HUES48 (cell line): Measurements from ENCODE around the gene RIMS4.

Experiments used
- H3K27ac ChIP-seq: one replicate; pipeline ENCODE4 v1.7.0; 2013; ENCODE audit warnings: low read depth, low read length, inconsistent platforms
- H3K27me3 ChIP-seq: 2 replicates; pipeline ENCODE4 v1.6.1; 2013; ENCODE audit warnings: mild to moderate bottlenecking, low read length; ENCODE audit not compliant: control insufficient read depth, insufficient read depth
- H3K36me3 ChIP-seq: 2 replicates; pipeline ENCODE4 v1.6.1; 2013; ENCODE audit warnings: low read length; ENCODE audit not compliant: control insufficient read depth, insufficient read depth
- H3K4me1 ChIP-seq: 2 replicates; pipeline ENCODE4 v1.6.1; 2013; ENCODE audit warnings: mild to moderate bottlenecking, low read length; ENCODE audit not compliant: control insufficient read depth, insufficient read depth
- H3K4me3 ChIP-seq: 2 replicates; pipeline ENCODE4 v1.5.1; 2013; ENCODE audit warnings: mild to moderate bottlenecking, low read depth, low read length
- H3K9ac ChIP-seq: 2 replicates; pipeline ENCODE4 v1.6.1; 2013; ENCODE audit warnings: mild to moderate bottlenecking, low read depth, low read length, moderate library complexity
- H3K9me3 ChIP-seq: 2 replicates; pipeline ENCODE4 v1.6.1; 2013; ENCODE audit warnings: low read length; ENCODE audit not compliant: control insufficient read depth, insufficient read depth

RIMS4 gene

GRCh38 chr20:44762466-44763140 is 47.7 kb downstream of the RIMS4 start:
- Histone ChIP-seq H3K27me3 (no peaks in the 10 kb centered on the region), H3K9me3 (no peaks in the 10 kb centered on the region), H3K4me3 (no peak overlapping the region), H3K27ac (no peak overlapping the region), H3K4me1 (no peaks in the 10 kb centered on the region; the same call in 1 of the 2 replicates), H3K9ac (no peak overlapping the region), H3K36me3 (no peaks in the 10 kb centered on the region)

- Histone ChIP-seq H3K27ac (no peak overlapping the region), H3K27me3 (no peaks in the 10 kb centered on the region), H3K9ac (no peak overlapping the region), H3K4me3 (no peak overlapping the region), H3K9me3 (no peaks in the 10 kb centered on the region), H3K36me3 (peaks cover 6% of the 10 kb centered on the region), H3K4me1 (no peaks in the 10 kb centered on the region; the same call in 1 of the 2 replicates)
These were observed 48.9 kb downstream of the RIMS4 start for GRCh38 chr20:44761423-44761822.

GRCh38 chr20:44759595-44759994 is 50.8 kb downstream of the RIMS4 start:
- Histone ChIP-seq H3K27ac (no peak overlapping the region), H3K4me1 (no peaks in the 10 kb centered on the region), H3K36me3 (peaks cover 9% of the 10 kb centered on the region), H3K4me3 (no peak overlapping the region), H3K27me3 (no peaks in the 10 kb centered on the region), H3K9ac (no peak overlapping the region), H3K9me3 (no peaks in the 10 kb centered on the region)

GRCh38 chr20:44758247-44759101 is 51.9 kb downstream of the RIMS4 start:
- Histone ChIP-seq H3K9ac (no peak overlapping the region), H3K4me3 (no peak overlapping the region), H3K27ac (no peak overlapping the region), H3K27me3 (no peaks in the 10 kb centered on the region), H3K4me1 (no peaks in the 10 kb centered on the region), H3K36me3 (peaks cover 9% of the 10 kb centered on the region), H3K9me3 (no peaks in the 10 kb centered on the region)

- H3K36me3 ChIP-seq = peaks cover 9% of the 10 kb centered on the region
- no peak overlapping the region for H3K9ac ChIP-seq
- no peak overlapping the region for H3K4me3 ChIP-seq
- no peak overlapping the region for H3K27ac ChIP-seq
- H3K27me3 ChIP-seq = no peaks in the 10 kb centered on the region
- H3K9me3 ChIP-seq = no peaks in the 10 kb centered on the region
- H3K4me1 ChIP-seq = no peaks in the 10 kb centered on the region
These were observed 53.4 kb downstream of the RIMS4 start for GRCh38 chr20:44756956-44757355.

- H3K4me3 ChIP-seq = no peak overlapping the region
- no peaks in the 10 kb centered on the region for H3K27me3 ChIP-seq
- no peak overlapping the region for H3K27ac ChIP-seq
- no peak overlapping the region for H3K9ac ChIP-seq
- no peaks in the 10 kb centered on the region for H3K9me3 ChIP-seq
- no peaks in the 10 kb centered on the region for H3K4me1 ChIP-seq
- peaks cover 9% of the 10 kb centered on the region for H3K36me3 ChIP-seq
These were observed 54.2 kb downstream of the RIMS4 start for GRCh38 chr20:44756011-44756688.

- H3K27ac ChIP-seq = no peak overlapping the region
- H3K9ac ChIP-seq = no peak overlapping the region
- no peaks in the 10 kb centered on the region for H3K9me3 ChIP-seq
- H3K4me1 ChIP-seq = no peaks in the 10 kb centered on the region
- no peak overlapping the region for H3K4me3 ChIP-seq
- H3K36me3 ChIP-seq = peaks cover 9% of the 10 kb centered on the region
- H3K27me3 ChIP-seq = no peaks in the 10 kb centered on the region
These were observed 55.8 kb downstream of the RIMS4 start for GRCh38 chr20:44754554-44754953.

- Histone ChIP-seq H3K9ac (no peak overlapping the region), H3K4me1 (peaks cover under 1% of the 10 kb centered on the region; the same call in 1 of the 2 replicates), H3K27me3 (peaks cover under 1% of the 10 kb centered on the region; the same call in 1 of the 2 replicates), H3K4me3 (no peak overlapping the region), H3K36me3 (peaks cover 9% of the 10 kb centered on the region), H3K27ac (no peak overlapping the region), H3K9me3 (no peaks in the 10 kb centered on the region)
These were observed 58.0 kb downstream of the RIMS4 start for GRCh38 chr20:44752099-44752931.

- Histone ChIP-seq H3K9ac (no peak overlapping the region), H3K36me3 (no peaks in the 10 kb centered on the region), H3K4me3 (no peak overlapping the region), H3K27ac (no peak overlapping the region), H3K27me3 (peaks cover 19% of the 10 kb centered on the region), H3K9me3 (no peaks in the 10 kb centered on the region), H3K4me1 (peaks cover 12% of the 10 kb centered on the region)
These were observed 60.1 kb downstream of the RIMS4 start for GRCh38 chr20:44750081-44750805.

GRCh38 chr20:44748005-44748370 is 62.4 kb downstream of the RIMS4 start:
- Histone ChIP-seq H3K4me3 (no peak overlapping the region), H3K36me3 (no peaks in the 10 kb centered on the region), H3K9ac (no peak overlapping the region), H3K4me1 (peaks cover 15% of the 10 kb centered on the region), H3K27me3 (peaks cover 41% of the 10 kb centered on the region), H3K9me3 (no peaks in the 10 kb centered on the region), H3K27ac (no peak overlapping the region)
